ENCODE results near the gene XPO1. TPM values are rescaled to one million over a fixed set of nuclear protein-coding genes. Genes with fewer than 3 reads are reported as not detected.
A peak's percentile ranks its signal among the peaks of the same experiment; 100 is the strongest.

XPO1 gene
- total and polyA plus RNA-seq, 10 donors: 56.8 to 164 (median 101) TPM

DNA sequence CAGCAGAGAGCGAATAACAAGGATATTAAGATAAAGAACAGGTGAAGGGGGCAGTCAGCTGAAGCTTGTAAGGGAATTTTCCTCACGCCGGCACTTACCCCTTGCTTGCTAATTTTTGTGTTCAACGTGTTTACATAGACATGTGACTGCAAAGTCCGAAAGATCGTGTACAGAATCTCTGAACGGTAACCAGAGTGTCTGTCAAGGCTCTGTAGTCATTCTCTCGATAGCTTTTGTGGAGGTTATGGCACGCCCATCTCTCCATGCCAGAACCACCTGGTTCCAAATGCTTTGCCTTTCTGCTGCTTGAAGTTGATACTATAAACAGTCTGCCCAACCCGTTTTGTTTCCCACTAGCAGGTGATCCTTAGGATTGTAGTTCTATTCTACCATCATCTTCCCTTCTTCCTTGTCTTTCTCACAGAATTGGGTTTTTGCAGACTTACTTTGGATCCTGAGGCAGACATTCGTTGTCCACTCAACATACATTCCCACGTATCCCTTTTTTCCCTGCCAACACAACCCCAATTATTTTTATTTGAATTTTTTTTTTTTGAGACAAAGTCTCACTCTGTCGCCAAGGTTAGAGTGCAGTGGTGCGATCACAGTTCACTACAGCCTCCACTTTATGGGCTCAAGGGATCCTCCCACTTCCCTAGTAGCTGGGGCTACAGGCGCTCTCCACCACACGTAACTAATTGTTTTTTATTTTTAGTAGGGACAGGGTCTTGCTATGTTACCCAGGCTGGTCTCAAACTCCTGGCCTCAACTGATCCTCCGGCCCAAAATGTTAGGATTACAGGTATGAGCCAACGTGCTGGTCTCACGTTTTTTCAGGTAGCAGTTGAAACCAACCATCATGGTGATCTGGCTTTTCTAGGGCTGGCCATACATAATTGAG lies 66.0 kb downstream of the XPO1 start:
- Histone ChIP-seq H3K9me3 (no peaks in the 10 kb centered on the region), H3K4me3 (peak overlapping the region; percentile 68 to 91 (median 73)), H3K4me1 (peaks cover 20 to 42% (median 38%) of the 10 kb centered on the region in 6 donors), H3K27me3 (replicated peaks in 1 of 7) (no peaks in the 10 kb centered on the region), H3K27ac (peak overlapping the region; percentile 94 to 99 (median 99)), H3K36me3 (peaks cover 0 to 40% (median 7%) of the 10 kb centered on the region in 6 donors)
- TF ChIP-seq POLR2AphosphoS5 (IDR thresholded peaks at IDR 0.05) (no peak), POLR2A (IDR thresholded peaks at IDR 0.05) (no peak)
- TF ChIP-seq, protein P1, sequence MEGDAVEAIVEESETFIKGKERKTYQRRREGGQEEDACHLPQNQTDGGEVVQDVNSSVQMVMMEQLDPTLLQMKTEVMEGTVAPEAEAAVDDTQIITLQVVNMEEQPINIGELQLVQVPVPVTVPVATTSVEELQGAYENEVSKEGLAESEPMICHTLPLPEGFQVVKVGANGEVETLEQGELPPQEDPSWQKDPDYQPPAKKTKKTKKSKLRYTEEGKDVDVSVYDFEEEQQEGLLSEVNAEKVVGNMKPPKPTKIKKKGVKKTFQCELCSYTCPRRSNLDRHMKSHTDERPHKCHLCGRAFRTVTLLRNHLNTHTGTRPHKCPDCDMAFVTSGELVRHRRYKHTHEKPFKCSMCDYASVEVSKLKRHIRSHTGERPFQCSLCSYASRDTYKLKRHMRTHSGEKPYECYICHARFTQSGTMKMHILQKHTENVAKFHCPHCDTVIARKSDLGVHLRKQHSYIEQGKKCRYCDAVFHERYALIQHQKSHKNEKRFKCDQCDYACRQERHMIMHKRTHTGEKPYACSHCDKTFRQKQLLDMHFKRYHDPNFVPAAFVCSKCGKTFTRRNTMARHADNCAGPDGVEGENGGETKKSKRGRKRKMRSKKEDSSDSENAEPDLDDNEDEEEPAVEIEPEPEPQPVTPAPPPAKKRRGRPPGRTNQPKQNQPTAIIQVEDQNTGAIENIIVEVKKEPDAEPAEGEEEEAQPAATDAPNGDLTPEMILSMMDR (IDR thresholded peaks at IDR 0.05 in 8 of 11, conservative IDR thresholded peaks at IDR 0.05 in 3 of 11): no peak
- intact Hi-C loops (cut with DNase I; ENCODE audit: low total_unique reads): no loop called here
- WGBS, 5 donors: 39 to 44% (median 40%) methylated on average over 19 of the region's 19 CpGs
- DNase-seq: no peak

GRCh38 chr2:61470965-61471904 lies 66.9 kb downstream of the XPO1 start, which contains the start of gene USP34:
Gene USP34, minus strand, starts transcription at chr2:61471087. Its CDS starts 395 bp downstream, at chr2:61470692.
- Histone ChIP-seq H3K36me3 (peaks cover 0 to 38% (median 1%) of the 10 kb centered on the region in 6 donors), H3K4me3 (peak within 1 kb of the TSS; percentile 68 to 91 (median 73)), H3K27ac (peak within 1 kb of the TSS; percentile 94 to 99 (median 99)), H3K4me1 (peaks cover 20 to 52% (median 47%) of the 10 kb centered on the region in 6 donors), H3K27me3 (replicated peaks in 1 of 7) (no peaks in the 10 kb centered on the region), H3K9me3 (no peaks in the 10 kb centered on the region)
- peak; percentile 100 for DNase-seq
- intact Hi-C loops (cut with DNase I; ENCODE audit: low total_unique reads): no loop called here
- 0 to 1% (median 0%) methylated on average over 45 to 90 of the region's 91 CpGs for WGBS, 5 donors
- TF ChIP-seq POLR2A (IDR thresholded peaks at IDR 0.05) (peak in 2 of 3 donors; percentile 78 to 86), POLR2AphosphoS5 (IDR thresholded peaks at IDR 0.05) (peak; percentile 94 to 97 (median 95))
- TF ChIP-seq, protein P1 (IDR thresholded peaks at IDR 0.05 in 8 of 11, conservative IDR thresholded peaks at IDR 0.05 in 3 of 11): peak in 3 of 11 experiments; percentile 9 to 26 (median 16)

- Histone ChIP-seq H3K9me3 (no peaks in the 10 kb centered on the region), H3K27ac (peak overlapping the region; percentile 94 to 99 (median 99)), H3K4me3 (peak overlapping the region; percentile 49 to 91 (median 73)), H3K36me3 (peaks cover 0 to 33% (median 0%) of the 10 kb centered on the region in 6 donors), H3K4me1 (peaks cover 20 to 61% (median 51%) of the 10 kb centered on the region in 6 donors), H3K27me3 (replicated peaks in 1 of 7) (no peaks in the 10 kb centered on the region)
- intact Hi-C loops (cut with DNase I; ENCODE audit: low total_unique reads): no loop called here
- WGBS, 5 donors: 0 to 1% (median 0%) methylated on average over 36 to 79 of the region's 94 CpGs
- no peak for TF ChIP-seq POLR2A (IDR thresholded peaks at IDR 0.05)
- TF ChIP-seq POLR2AphosphoS5 (IDR thresholded peaks at IDR 0.05): no peak
- DNase-seq: peak; percentile 96
Observed at GRCh38 chr2:61470122-61470951, 67.8 kb downstream of the XPO1 start.
